GM19193 (cell line): ENCODE measurements around the gene MED22.

ENCODE experiments used
- POLR2A ChIP-seq: IDR thresholded peaks from 4 replicates; pipeline ENCODE4 v1.6.1; 2011; ENCODE audit not compliant: insufficient read depth, insufficient read length; ENCODE audit errors: extremely low read depth

MED22 gene

DNA sequence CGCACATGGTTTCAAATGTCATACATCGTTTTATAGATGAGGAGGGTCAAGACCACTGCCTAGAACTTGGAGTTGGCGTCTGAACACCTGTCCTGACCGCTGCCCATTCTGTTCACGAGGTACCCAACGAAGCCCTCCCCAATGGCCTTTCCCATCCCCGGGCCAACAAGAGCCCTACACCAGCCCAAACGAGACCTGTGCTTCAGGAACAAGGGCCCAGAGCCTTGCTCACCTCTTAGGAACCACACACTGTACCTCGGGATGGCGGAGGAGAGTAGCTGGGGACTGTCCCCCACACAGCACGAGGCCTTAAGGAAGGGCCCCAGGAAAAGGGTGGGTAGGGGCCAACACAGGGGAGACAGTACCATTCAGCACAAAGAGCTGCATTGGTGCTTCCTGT, 14.9 kb downstream of the MED22 start:
- TF ChIP-seq POLR2A: no peak

DNA sequence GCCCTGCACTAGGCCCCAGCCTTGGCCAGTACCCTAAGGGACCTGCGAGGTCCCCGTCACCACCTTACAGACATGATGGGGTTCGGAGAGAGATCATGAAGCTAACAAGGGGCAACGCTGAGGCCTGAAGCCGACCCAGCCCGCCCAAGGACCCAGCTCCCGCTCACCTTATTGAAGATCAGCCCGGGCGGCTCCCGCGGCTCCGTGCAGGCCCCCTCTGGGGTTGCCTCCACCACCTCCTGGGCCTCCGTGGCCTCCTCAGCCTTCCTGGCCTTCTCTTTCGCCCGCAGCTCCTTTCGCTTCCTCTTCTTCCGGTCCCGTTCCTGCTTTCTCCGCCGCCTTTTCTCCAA, 15.6 kb downstream of the MED22 start:
- TF ChIP-seq POLR2A: no peak

DNA sequence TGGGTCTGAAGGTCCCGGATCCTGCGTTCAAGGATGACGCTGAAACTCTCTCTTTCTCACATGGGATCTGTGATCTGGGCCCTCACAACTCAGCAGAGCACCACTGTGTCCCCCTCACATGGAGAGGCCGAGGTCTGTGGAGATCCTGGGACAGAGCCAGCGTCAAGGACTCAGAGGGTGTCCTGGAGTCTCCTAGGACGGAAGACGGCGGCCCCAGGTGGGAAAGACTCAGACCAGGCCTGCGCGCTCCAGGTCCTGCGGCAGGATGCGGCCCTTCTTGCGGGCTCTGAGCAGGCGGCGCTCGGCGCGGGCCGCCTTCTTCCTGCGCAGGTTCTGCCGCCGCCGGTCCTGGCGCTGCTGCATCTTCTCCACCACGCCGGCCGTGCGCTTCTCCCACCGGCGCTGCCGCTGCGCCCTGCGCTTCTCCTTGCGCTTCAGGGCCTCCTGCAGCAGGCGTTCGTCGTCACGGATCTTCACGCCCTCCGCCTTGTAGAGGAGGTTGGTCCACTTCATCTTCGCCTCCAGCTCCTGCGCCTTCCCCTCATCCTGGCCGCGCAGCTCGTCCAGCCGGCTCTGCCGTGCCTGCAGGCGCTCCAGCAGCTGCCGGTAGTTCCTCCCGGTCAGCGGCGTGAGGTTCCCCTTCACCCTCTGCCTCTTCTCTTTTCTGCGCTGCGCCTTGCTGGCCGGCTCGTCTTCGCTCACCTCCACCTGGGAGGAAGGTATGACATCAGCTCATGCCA, 16.1 kb downstream of the MED22 start:
- no peak for TF ChIP-seq POLR2A

DNA sequence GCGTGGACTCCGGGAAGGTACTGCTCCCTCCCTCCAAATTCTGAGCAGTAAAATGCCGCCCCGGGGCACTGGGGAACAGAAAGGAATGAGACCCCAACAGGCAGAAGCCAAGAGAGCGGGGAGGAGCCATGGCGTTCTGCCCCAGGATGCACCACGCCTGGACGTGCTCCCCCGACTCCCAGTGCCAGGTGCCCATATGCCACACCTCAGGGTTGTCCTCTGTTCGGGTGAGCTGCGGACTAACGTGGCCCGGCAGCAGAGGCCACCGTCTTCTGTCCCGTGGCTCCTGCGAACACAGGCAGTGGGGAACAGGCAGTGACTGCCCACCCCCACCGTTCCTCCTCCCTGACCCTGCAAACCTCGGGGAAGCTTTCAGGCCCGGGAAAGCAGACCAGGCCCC, 16.7 kb downstream of the MED22 start:
- no peak for TF ChIP-seq POLR2A

DNA sequence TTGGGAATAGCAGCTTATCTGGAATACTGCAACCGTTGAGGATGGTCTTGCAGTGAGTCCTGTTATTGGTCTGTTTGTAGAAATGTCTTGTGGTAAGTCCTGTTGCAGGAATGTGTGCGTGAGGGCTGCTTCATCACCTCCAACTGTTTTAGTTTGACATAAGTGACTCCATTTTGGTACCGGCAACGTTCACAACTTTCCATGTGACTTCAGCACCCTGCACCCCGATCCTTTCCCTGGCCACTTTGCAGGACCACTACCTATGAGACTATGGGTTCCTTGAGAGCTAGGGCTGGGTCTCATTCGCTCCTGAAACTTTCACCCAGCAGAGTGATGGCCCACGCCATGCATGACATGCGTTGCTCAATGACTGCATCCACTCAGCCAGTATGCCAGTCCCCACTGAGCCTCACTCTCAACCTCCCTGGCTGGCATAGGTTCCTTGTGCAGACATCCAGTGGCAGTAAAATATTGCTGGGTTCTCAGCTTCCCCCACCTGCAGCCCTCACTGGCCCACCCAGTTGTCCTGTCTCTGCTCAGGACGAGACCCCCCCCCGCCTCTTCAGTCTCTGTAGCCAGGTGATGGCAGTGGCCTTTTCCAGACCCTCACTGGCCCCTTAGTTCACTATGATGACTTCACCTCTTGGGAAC, 20.0 kb downstream of the MED22 start:
- TF ChIP-seq POLR2A: no peak

DNA sequence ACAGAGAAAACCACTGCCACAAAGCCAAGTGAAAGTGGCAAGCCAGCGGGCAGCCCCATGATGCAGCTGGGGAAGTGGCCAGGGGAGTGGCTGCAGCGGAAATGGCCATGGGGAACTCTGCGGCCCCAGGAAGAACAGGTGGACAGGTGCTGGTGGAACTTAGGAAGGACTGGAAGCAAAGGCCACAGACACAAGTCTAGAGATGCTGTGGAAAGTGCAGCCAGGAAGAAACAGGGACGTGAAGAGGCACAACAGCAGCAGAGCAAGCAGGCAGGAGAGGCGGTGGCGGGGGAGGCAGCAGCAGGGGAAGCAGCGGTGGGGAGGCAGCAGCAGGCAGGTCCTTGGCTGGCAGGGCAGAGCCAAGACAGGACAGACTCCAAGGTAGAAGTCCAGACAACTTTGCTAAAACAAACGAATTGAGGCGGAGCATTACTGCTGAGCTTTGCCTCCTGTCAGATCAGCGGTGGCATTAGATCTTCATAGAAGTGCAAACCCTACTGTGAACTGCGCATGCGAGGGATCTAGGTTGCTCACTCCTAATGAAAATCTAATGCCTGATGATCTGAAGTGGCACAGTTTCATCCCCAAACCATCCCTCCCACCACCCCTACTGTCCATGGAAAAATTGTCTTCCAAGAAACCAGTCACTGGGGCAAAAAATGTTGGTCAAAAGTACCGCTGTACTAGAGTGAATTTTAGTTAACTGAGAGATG, 23.8 kb downstream of the MED22 start:
- TF ChIP-seq POLR2A: no peak

DNA sequence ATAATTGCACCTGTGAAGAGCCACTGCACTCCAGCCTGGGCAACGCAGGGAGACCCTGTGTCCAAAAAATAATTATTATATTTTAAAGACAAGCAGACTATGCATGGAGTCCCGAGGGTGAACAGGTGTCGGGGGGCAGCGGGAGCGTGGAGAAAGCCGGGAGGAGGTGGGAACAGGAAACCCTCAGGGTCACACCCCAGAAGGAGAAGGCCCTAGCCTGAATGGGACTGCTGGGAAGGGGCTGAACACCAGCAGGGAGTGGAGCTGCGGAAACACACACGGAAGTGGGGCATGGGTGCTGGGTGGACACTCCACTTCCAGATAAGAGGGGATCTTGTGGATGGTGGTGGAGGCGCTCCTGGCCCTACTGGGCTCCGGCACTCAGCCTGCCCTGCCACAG, 24.7 kb downstream of the MED22 start:
- no peak for TF ChIP-seq POLR2A

DNA sequence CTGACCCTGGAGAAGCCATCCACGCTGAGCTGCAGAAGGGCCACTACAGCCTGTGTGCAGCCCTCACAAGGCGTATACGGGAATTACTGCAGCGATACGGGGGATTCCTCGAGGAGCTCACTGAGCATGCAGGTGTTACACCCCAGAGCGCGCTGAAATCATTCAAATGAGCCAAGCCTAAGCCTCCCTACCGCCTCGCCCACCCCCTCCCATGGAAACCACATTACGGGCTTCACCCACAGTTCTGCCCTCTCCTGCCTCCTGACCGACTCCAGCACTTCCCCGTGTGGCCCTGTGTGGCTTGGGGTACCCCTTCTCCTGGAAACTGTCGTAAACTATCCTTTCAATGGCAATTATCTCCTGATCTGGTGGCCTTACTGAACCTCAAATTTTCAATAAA, 25.2 kb downstream of the MED22 start:
- no peak for TF ChIP-seq POLR2A

DNA sequence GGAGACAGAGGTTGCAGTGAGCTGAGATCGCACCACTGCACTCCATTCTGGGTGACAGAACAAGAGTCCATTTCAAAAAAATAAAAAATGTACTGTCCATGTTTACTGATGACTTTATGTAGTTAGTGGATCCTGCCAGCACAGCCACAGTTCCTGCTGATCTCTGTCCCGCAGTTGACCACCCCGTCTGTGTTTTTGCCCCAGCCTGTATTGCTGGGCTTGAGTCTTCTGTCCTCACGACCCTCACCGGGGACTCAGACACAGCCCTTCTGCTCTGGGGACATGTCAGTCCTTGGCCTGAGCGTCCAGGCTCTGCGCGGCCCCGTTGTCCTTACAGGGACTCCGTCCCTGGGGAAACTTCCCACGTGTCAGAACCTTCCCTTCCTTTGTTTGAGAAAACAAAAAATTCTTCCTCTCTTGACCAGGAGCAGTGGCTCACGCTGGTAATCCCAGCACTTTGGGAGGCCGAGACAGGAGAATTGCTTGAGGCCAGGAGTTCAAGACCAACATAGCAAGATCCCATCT, 26.5 kb downstream of the MED22 start:
- TF ChIP-seq POLR2A: no peak

DNA sequence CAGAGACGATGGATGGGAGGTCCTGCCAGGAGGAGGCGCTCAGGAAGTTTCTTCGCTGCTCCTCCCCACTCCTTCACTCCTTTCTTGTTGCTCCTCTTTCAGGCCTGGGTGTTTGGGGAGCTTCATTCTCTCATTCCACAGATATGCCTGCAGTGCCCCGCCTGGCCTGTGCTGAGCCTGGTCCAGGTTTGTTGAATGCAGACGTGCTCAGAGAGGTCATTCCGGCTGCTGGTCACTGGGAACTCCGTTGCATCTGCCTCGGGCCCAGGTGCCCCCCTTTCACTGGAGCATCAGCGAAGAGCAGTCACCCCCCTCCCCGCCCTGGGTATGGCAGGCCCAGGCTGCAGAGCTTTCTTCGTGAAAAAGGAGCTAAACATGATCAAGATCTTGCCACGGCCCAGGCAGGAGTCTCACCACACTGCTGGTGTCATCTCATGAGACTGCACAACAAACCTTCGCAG, 27.5 kb downstream of the MED22 start:
- TF ChIP-seq POLR2A: no peak

DNA sequence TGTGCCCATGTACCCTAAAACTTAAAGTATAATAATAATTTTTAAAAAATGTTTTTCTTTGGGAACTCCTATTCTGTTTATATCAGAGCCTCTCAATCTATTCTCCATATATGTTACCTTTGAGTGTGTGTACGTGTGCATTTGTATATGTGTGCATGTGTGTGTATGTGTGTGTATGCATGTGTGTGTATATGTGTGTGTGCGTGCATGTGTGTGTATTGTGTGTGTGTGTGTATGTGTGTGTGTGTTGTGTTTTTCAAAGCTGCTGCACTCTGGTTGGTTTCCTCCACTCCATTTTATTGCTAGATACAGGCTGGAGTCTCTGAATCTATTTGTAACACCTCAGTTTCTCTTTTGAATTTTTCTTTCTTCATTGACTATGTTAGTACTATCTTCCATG, 31.9 kb downstream of the MED22 start:
- no peak for TF ChIP-seq POLR2A

DNA sequence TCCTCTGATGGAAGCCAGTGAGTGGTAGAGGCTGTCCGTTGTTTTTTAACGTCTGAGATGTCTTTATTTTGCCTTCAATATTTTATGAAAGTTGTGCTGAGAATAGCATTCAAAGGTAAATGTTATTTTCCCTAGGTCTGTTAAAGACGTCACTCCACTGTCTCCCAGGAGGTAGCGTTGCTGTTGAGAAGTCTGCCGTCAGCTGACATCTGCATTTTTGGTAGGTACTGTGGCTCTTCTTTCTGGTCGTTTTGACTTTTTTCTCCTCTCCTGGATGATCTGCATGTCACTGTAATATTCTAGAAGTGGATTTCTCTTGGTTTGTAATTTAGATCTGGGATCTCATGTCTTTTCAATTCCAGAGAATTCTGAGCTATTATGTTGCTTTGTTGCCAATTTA, 38.3 kb downstream of the MED22 start:
- no peak for TF ChIP-seq POLR2A

DNA sequence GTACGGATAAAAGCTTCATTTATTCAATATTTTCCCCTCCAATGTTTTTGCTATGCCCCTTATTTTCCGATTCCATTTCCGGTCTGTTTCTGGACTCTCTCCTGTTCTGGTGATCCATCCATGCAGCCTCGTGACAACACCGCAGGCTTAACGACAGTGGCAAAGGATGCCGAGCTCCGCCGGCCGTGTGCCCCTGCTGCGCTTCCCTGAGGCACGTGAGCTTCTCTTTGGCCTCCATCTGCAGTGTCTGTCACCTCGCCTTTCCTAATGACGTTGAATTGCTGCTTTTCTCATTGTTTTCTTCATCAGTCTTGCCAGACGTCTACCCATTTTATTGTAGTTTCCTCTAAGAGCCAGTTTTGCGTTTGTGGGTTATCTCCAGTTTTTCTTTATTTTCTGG, 40.6 kb downstream of the MED22 start:
- TF ChIP-seq POLR2A: no peak

DNA sequence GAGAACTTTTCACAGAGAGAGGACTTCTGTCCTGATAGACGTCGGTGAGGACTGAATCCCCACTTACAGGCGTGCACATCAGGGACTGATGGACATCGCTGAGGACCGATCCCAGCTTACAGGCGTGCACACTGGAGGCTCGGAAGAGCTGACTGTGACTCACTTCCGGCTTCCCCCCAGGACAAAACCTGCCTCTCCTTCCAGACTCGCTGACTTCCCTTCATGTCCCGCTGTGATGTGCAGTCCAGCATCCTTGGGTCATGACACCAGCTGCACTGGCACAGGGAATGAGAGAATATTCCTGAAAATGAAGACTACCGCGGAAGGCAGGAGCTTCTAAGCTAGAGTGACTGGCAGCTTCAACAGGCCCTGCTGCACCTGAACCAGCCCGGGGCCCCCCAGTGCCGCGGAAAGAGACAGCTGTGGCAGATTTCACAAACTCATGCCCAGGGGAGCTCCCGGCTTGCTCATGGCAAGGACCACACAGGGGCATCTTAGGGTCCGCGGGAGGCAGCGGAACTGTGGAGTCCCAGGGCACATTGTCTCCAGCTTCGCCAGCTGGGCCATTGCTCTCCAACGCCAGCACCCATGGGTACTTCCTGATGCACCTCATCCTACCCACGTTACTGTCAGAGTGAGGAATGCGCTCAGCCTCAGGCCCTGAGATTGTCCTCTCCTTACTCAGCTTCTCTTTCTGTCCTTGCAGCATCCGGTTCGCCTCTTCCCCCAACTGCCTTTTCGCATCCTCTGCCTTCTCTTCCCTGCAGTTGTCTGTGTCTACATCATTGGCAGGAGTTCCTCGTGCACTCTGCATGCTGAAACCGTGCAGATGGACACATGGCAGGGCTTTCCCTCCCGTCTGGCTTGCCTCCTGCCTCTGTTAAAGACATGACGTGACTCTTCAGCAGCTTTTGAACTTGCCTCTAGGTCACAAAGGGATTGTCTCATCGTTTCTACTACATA, 41.4 kb downstream of the MED22 start:
- TF ChIP-seq POLR2A: no peak

DNA sequence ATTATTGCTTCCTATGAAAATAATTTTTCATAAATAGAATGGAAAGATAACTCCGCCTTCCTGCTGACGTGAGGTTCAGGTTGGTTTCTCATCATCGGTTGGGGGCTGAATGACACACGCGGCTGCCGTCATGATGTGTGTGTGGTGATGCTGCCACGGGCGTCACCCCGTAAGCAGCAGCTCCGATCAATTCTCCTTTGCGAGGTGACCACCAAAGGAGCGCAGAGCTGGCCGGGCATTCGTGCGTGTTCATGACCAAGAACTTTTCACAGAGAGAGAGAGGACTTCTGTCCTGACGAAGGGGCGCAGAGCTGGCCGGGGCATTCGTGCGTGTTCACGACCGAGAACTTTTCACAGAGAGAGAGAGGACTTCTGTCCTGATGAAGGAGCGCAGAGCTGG, 42.2 kb downstream of the MED22 start:
- TF ChIP-seq POLR2A: no peak
